ENCODE data around the gene PIGW. TPM values are rescaled to one million over a fixed set of nuclear protein-coding genes. Genes with fewer than 3 reads are reported as not detected.
A peak's percentile ranks its signal among the peaks of the same experiment; 100 is the strongest.

PIGW gene
- total and polyA plus RNA-seq, 2 experiments from 2014 or later, result 10.2 to 10.8 TPM

GRCh38 chr17:36545077-36545464, 10.3 kb downstream of the PIGW start:
- Histone ChIP-seq H3K4me1 (ENCODE audit: insufficient read depth) (peaks cover 24% of the 10 kb centered on the region), H3K4me2 (peak overlapping the region; percentile 89), H4K20me1 (ENCODE audit: insufficient read depth, poor library complexity, severe bottlenecking) (peaks cover 42% of the 10 kb centered on the region), H3K27ac (peak overlapping the region; percentile 99), H3K27me3 (no peaks in the 10 kb centered on the region), H3K9me3 (ENCODE audit: low read depth) (no peaks in the 10 kb centered on the region), H3K79me2 (peaks cover 72% of the 10 kb centered on the region), H2AFZ (peak overlapping the region; percentile 88), H3K36me3 (replicated peaks; ENCODE audit: insufficient read depth, low read depth) (no peaks in the 10 kb centered on the region), H3K9me2 (replicated peaks; ENCODE audit: insufficient read depth) (no peaks in the 10 kb centered on the region), H3K4me3 (peak overlapping the region; percentile 63)
- 5% methylated on average over 10 of the region's 38 CpGs for WGBS (ENCODE audit: low lambda C conversion rate, missing lambda C conversion rate)
- no peak for DNase-seq (ENCODE audit: low spot score)
- TF ChIP-seq EZH2phosphoT487 (IDR thresholded peaks at IDR 0.05; ENCODE audit: low read depth, severe bottlenecking, unreplicated experiment) (no peak), EZH2 (IDR thresholded peaks at IDR 0.05; ENCODE audit: borderline replicate concordance) (no peak), CTCF (IDR thresholded peaks at IDR 0.05; ENCODE audit: poor library complexity) (no peak)

GRCh38 chr17:36545465-36546417, 11.0 kb downstream of the PIGW start:
- Histone ChIP-seq H3K36me3 (replicated peaks; ENCODE audit: insufficient read depth, low read depth) (no peaks in the 10 kb centered on the region), H2AFZ (no peak overlapping the region), H3K79me2 (peaks cover 78% of the 10 kb centered on the region), H3K4me2 (peak overlapping the region; percentile 91), H3K9me2 (replicated peaks; ENCODE audit: insufficient read depth) (no peaks in the 10 kb centered on the region), H3K9me3 (ENCODE audit: low read depth) (no peaks in the 10 kb centered on the region), H3K27me3 (no peaks in the 10 kb centered on the region), H4K20me1 (ENCODE audit: insufficient read depth, poor library complexity, severe bottlenecking) (peaks cover 49% of the 10 kb centered on the region), H3K27ac (peak overlapping the region; percentile 94), H3K4me1 (ENCODE audit: insufficient read depth) (peaks cover 24% of the 10 kb centered on the region), H3K4me3 (peak overlapping the region; percentile 82)
- peak; percentile 99 for DNase-seq (ENCODE audit: low spot score)
- TF ChIP-seq EZH2 (IDR thresholded peaks at IDR 0.05; ENCODE audit: borderline replicate concordance) (no peak), EZH2phosphoT487 (IDR thresholded peaks at IDR 0.05; ENCODE audit: low read depth, severe bottlenecking, unreplicated experiment) (no peak), CTCF (IDR thresholded peaks at IDR 0.05; ENCODE audit: poor library complexity) (no peak)
- 4% methylated on average over 20 of the region's 60 CpGs for WGBS (ENCODE audit: low lambda C conversion rate, missing lambda C conversion rate)

GRCh38 chr17:36546418-36547093, 11.8 kb downstream of the PIGW start:
- Histone ChIP-seq H3K4me1 (ENCODE audit: insufficient read depth) (peaks cover 24% of the 10 kb centered on the region), H4K20me1 (ENCODE audit: insufficient read depth, poor library complexity, severe bottlenecking) (peaks cover 56% of the 10 kb centered on the region), H3K79me2 (peaks cover 81% of the 10 kb centered on the region), H3K4me3 (peak overlapping the region; percentile 82), H3K36me3 (replicated peaks; ENCODE audit: insufficient read depth, low read depth) (no peaks in the 10 kb centered on the region), H2AFZ (no peak overlapping the region), H3K9me3 (ENCODE audit: low read depth) (no peaks in the 10 kb centered on the region), H3K27ac (peak overlapping the region; percentile 94), H3K4me2 (peak overlapping the region; percentile 91), H3K27me3 (no peaks in the 10 kb centered on the region), H3K9me2 (replicated peaks; ENCODE audit: insufficient read depth) (no peaks in the 10 kb centered on the region)
- DNase-seq (ENCODE audit: low spot score), result no peak
- WGBS (ENCODE audit: low lambda C conversion rate, missing lambda C conversion rate), result 36% methylated on average over 7 of the region's 7 CpGs
- no peak for TF ChIP-seq EZH2 (IDR thresholded peaks at IDR 0.05; ENCODE audit: borderline replicate concordance)
- no peak for TF ChIP-seq CTCF (IDR thresholded peaks at IDR 0.05; ENCODE audit: poor library complexity)
- TF ChIP-seq EZH2phosphoT487 (IDR thresholded peaks at IDR 0.05; ENCODE audit: low read depth, severe bottlenecking, unreplicated experiment), result no peak

Measured in hepatocyte (in vitro differentiated cells).